Measurements from ENCODE around the gene RAPGEF5. TPM values are rescaled to one million over a fixed set of nuclear protein-coding genes. Genes with fewer than 3 reads are reported as not detected.

RAPGEF5 gene
- total RNA-seq, 1 donor from 2014 or later = 9.9 TPM

GRCh38 chr7:22074897-22075296 is 282.1 kb downstream of the RAPGEF5 start:
- Mint-ChIP-seq H3K36me3 (ENCODE audit: insufficient read depth) (no peaks in the 10 kb centered on the region), H3K27me3 (peaks cover 9% of the 10 kb centered on the region), H3K4me3 (ENCODE audit: low read depth) (no peak overlapping the region), H3K27ac (no peak overlapping the region), H3K9me3 (ENCODE audit: low read depth) (peaks cover 3% of the 10 kb centered on the region), H3K4me1 (ENCODE audit: low read depth) (no peaks in the 10 kb centered on the region)
- DNase-seq (ENCODE audit: low spot score, unreplicated experiment) = no peak
- no peak for TF ChIP-seq CTCF (IDR thresholded peaks at IDR 0.05; ENCODE audit: unreplicated experiment)

Other genes with a start within 250 kb of the RAPGEF5 start
- 0.89 and 1.2 TPM in 2 replicates for gene STEAP1B, start 143.0 kb upstream of the RAPGEF5 start, total RNA-seq

Data from progenitor cell of endocrine pancreas (in vitro differentiated cells).